CD14-positive monocyte (primary cell): ENCODE measurements around the gene SIRPB1. TPM values are rescaled to one million over a fixed set of nuclear protein-coding genes. Genes with fewer than 3 reads are reported as not detected.
"Not testable (repeated sequence)": the region's sequence is repeated elsewhere in the genome, so short reads cannot be mapped to it uniquely, and the experiment has no call there.

ENCODE experiments used
- DNase-seq, 3 donors: peaks; one replicate each; pipeline ENCODE4 v3.0.0-alpha.2; 2011 to 2022
- H2AFZ ChIP-seq: 2 replicates; pipeline ENCODE4 v1.6.0; 2012; ENCODE audit warnings: mild to moderate bottlenecking, low read depth, low read length, inconsistent platforms; ENCODE audit not compliant: insufficient read depth, poor library complexity, severe bottlenecking
- H3K27ac ChIP-seq, 2 donors: 1 replicate in 1 of 2; 2 replicates in 1 of 2; pipeline ENCODE4 v1.5.1; 2012 to 2013; ENCODE audit warnings: low read length in 2 of 2, control low read depth in 1 of 2, inconsistent platforms in 1 of 2, low read depth in 1 of 2, mild to moderate bottlenecking in 1 of 2
- H3K27me3 ChIP-seq, 2 donors: one replicate each; pipeline versions ENCODE4 v1.6.0 to v1.6.1; 2011 to 2013; ENCODE audit warnings: low read length in 2 of 2; ENCODE audit not compliant: control insufficient read depth in 2 of 2, insufficient read depth in 2 of 2
- H3K36me3 ChIP-seq, 2 donors: replicated peaks in 1 of 2; 1 replicate in 1 of 2; 2 replicates in 1 of 2; pipeline versions ENCODE4 v1.5.1 to v1.6.1; 2012 to 2013; ENCODE audit warnings: low read length in 2 of 2, control low read depth in 1 of 2, inconsistent platforms in 1 of 2, mild to moderate bottlenecking in 1 of 2; ENCODE audit not compliant: insufficient read depth in 2 of 2, control insufficient read depth in 1 of 2
- H3K4me1 ChIP-seq, 2 donors: 1 replicate in 1 of 2; 2 replicates in 1 of 2; pipeline versions ENCODE4 v1.5.1 to v1.6.1; 2012 to 2013; ENCODE audit warnings: low read length in 2 of 2, control low read depth in 1 of 2, inconsistent platforms in 1 of 2, mild to moderate bottlenecking in 1 of 2, moderate library complexity in 1 of 2; ENCODE audit not compliant: insufficient read depth in 2 of 2, control insufficient read depth in 1 of 2
- H3K4me2 ChIP-seq: replicated peaks from 2 replicates; pipeline ENCODE3; 2012; ENCODE audit warnings: low read length, moderate library complexity, mild to moderate bottlenecking; ENCODE audit not compliant: poor library complexity, severe bottlenecking; ENCODE audit errors: extremely low read depth
- H3K4me3 ChIP-seq, 3 experiments: fragments of 200-600 bp in 1 of 3; sonication (generic) in 1 of 3; replicated peaks in 1 of 3; 1 replicate in 2 of 3; 2 replicates in 1 of 3; pipeline ENCODE4 v1.5.1; 2011 to 2013; ENCODE audit warnings: low read length in 3 of 3, mild to moderate bottlenecking in 3 of 3, control low read depth in 2 of 3, low read depth in 2 of 3, inconsistent platforms in 1 of 3, moderate library complexity in 1 of 3
- H3K79me2 ChIP-seq: 2 replicates; pipeline ENCODE4 v1.6.0; 2012; ENCODE audit warnings: mild to moderate bottlenecking, control low read depth, inconsistent platforms, low read length, moderate library complexity; ENCODE audit not compliant: insufficient read depth
- H3K9ac ChIP-seq: 2 replicates; pipeline ENCODE4 v1.6.0; 2017; ENCODE audit warnings: low read length, mild to moderate bottlenecking; ENCODE audit not compliant: insufficient read depth, poor library complexity, severe bottlenecking
- H3K9me3 ChIP-seq, 2 donors: replicated peaks in 1 of 2; 1 replicate in 1 of 2; 2 replicates in 1 of 2; pipeline versions ENCODE4 v1.5.1 to v1.6.1; 2012 to 2013; ENCODE audit warnings: low read length in 2 of 2, control low read depth in 1 of 2; ENCODE audit not compliant: control insufficient read depth in 1 of 2, insufficient read depth in 1 of 2
- H4K20me1 ChIP-seq: 2 replicates; pipeline ENCODE4 v1.6.0; 2012; ENCODE audit warnings: mild to moderate bottlenecking, low read length, control low read depth, moderate library complexity; ENCODE audit not compliant: insufficient read depth
- H3K27ac Mint-ChIP-seq, 7 donors: one replicate each; pipeline ENCODE4 v1.8.0; 2020; ENCODE audit warnings: mild to moderate bottlenecking in 7 of 7, mixed read lengths in 7 of 7, moderate library complexity in 6 of 7, inconsistent platforms in 2 of 7
- H3K27me3 Mint-ChIP-seq, 3 donors: one replicate each; pipeline ENCODE4 v1.8.0; 2021 to 2022; ENCODE audit warnings: low read depth in 3 of 3, mild to moderate bottlenecking in 3 of 3, mixed read lengths in 3 of 3, moderate library complexity in 3 of 3, inconsistent platforms in 1 of 3
- H3K36me3 Mint-ChIP-seq, 2 donors: one replicate each; pipeline ENCODE4 v1.8.0; 2020; ENCODE audit warnings: mixed read lengths in 2 of 2, inconsistent platforms in 1 of 2, mild to moderate bottlenecking in 1 of 2
- H3K4me1 Mint-ChIP-seq: one replicate; pipeline ENCODE4 v1.8.0; 2020; ENCODE audit warnings: mild to moderate bottlenecking, mixed read lengths
- H3K4me3 Mint-ChIP-seq, 2 donors: one replicate each; pipeline ENCODE4 v1.8.0; 2020; ENCODE audit warnings: mild to moderate bottlenecking in 2 of 2, mixed read lengths in 2 of 2, moderate library complexity in 1 of 2
- H3K9me3 Mint-ChIP-seq, 7 donors: one replicate each; pipeline ENCODE4 v1.8.0; 2020 to 2022; ENCODE audit warnings: mixed read lengths in 7 of 7, mild to moderate bottlenecking in 6 of 7, moderate library complexity in 6 of 7, inconsistent platforms in 2 of 7
- CTCF ChIP-seq: fragments of 200-600 bp; IDR thresholded peaks from one replicate; pipeline ENCODE4 v1.8.0; 2022; ENCODE audit warnings: antibody characterized with exemption, mild to moderate bottlenecking
- WGBS: methylation state at CpG from one replicate; pipeline ENCODE4 v1.1.5; 2013; ENCODE audit warnings: missing lambda C conversion rate; ENCODE audit not compliant: insufficient coverage; 5-methylcytosine and 5-hydroxymethylcytosine counted together
- intact Hi-C, 2 donors: fragments of 100-400 bp; cut with micrococcal nuclease; formaldehyde crosslinking; loops; one replicate each; pipeline versions ENCODE4 v1.15.0 to v1.15.1; 2023
- polyA plus RNA-seq, 3 donors: library from polyadenylated mRNA; depleted of rRNA in 1 of 3; unstranded in 2 of 3; stranded (reverse) in 1 of 3; fragments of 300-500 nt in 2 of 3; fragments of >200 nt in 1 of 3; fragmentation: Illumina TruSeq in 2 of 3; gene quantifications; 1 replicate in 2 of 3; 2 replicates in 1 of 3; pipeline ENCODE4 v1.2.3, GENCODE V29; 2012 to 2021

Gene SIRPB1
- polyA plus RNA-seq, 3 donors, result 132 to 437 (median 137) TPM

GRCh38 chr20:1579488-1579887 is 40.3 kb downstream of the SIRPB1 start:
- peaks cover 39% of the 10 kb centered on the region for H3K4me1 Mint-ChIP-seq
- Histone ChIP-seq H4K20me1 (peaks cover 36% of the 10 kb centered on the region), H3K27ac (no peak overlapping the region), H3K79me2 (peaks cover 42% of the 10 kb centered on the region), H3K4me3 (no peak overlapping the region), H3K36me3 (peaks cover 27 to 32% of the 10 kb centered on the region in 2 donors), H3K4me2 (no peak overlapping the region), H3K27me3 (no peaks in the 10 kb centered on the region), H3K4me1 (peaks cover 17 to 33% of the 10 kb centered on the region in 2 donors), H3K9ac (no peak overlapping the region), H2AFZ (no peak overlapping the region), H3K9me3 (no peaks in the 10 kb centered on the region)
- H3K27me3 Mint-ChIP-seq, result no peaks in the 10 kb centered on the region
- WGBS, result 100% methylated on average over 1 of the region's 6 CpGs
- no peak for TF ChIP-seq CTCF
- H3K27ac Mint-ChIP-seq, result peak overlapping the region in 3 of 7 donors; percentile 26 to 89 (median 85)
- no peaks in the 10 kb centered on the region for H3K9me3 Mint-ChIP-seq
- peaks cover 39 to 69% of the 10 kb centered on the region in 2 donors for H3K36me3 Mint-ChIP-seq
- no peak for DNase-seq
- H3K4me3 Mint-ChIP-seq, result no peak overlapping the region
- intact Hi-C loops, result loop anchor here in 1 of 2 donors (2.0 kb wide), 1 partner anchor 35 kb away; no protein-coding TSS in a partner anchor

GRCh38 chr20:1577906-1578305 is 41.9 kb downstream of the SIRPB1 start:
- H3K4me1 Mint-ChIP-seq, result peaks cover 39% of the 10 kb centered on the region
- no peak overlapping the region for H2AFZ ChIP-seq
- H3K9me3 Mint-ChIP-seq, result no peaks in the 10 kb centered on the region
- H3K4me2 ChIP-seq, result no peak overlapping the region
- TF ChIP-seq CTCF, result no peak
- WGBS, result 100% methylated on average over 1 of the region's 4 CpGs
- no peaks in the 10 kb centered on the region for H3K27me3 Mint-ChIP-seq
- H3K4me1 ChIP-seq, result peaks cover 17 to 29% of the 10 kb centered on the region in 2 donors
- H3K36me3 ChIP-seq, result peaks cover 27 to 29% of the 10 kb centered on the region in 2 donors
- peak overlapping the region; percentile 70 to 89 (median 83) for H3K27ac Mint-ChIP-seq
- H3K36me3 Mint-ChIP-seq, result peaks cover 39 to 56% of the 10 kb centered on the region in 2 donors
- DNase-seq, result no peak
- intact Hi-C loops, result loop anchor here in 1 of 2 donors (2.0 kb wide), 1 partner anchor 37 kb away; no protein-coding TSS in a partner anchor
- no peak overlapping the region for H3K4me3 Mint-ChIP-seq
- peaks cover 36% of the 10 kb centered on the region for H4K20me1 ChIP-seq
- H3K27ac ChIP-seq, result peak overlapping the region; percentile 51 to 63
- H3K4me3 ChIP-seq, result no peak overlapping the region
- H3K27me3 ChIP-seq, result no peaks in the 10 kb centered on the region
- H3K79me2 ChIP-seq, result peaks cover 42% of the 10 kb centered on the region
- H3K9ac ChIP-seq, result no peak overlapping the region
- H3K9me3 ChIP-seq, result no peaks in the 10 kb centered on the region

GRCh38 chr20:1577313-1577712 is 42.5 kb downstream of the SIRPB1 start:
- H3K4me2 ChIP-seq, H3K4me3 Mint-ChIP-seq, H2AFZ ChIP-seq, H3K27me3 ChIP-seq, H3K9me3 ChIP-seq, intact Hi-C loops, H3K4me3 ChIP-seq, H3K9me3 Mint-ChIP-seq, H3K27me3 Mint-ChIP-seq, H3K9ac ChIP-seq: not testable (repeated sequence)
- Mint-ChIP-seq H3K27ac (peak overlapping the region; percentile 6 to 91 (median 85)), H3K4me1 (peaks cover 39% of the 10 kb centered on the region), H3K36me3 (peaks cover 39 to 53% of the 10 kb centered on the region in 2 donors)
- DNase-seq, result peak in 2 of 3 donors; percentile 0 to 49
- H4K20me1 ChIP-seq, result peaks cover 36% of the 10 kb centered on the region
- peaks cover 17 to 27% of the 10 kb centered on the region in 2 donors for H3K4me1 ChIP-seq
- peaks cover 42% of the 10 kb centered on the region for H3K79me2 ChIP-seq
- H3K36me3 ChIP-seq, result peaks cover 27 to 29% of the 10 kb centered on the region in 2 donors
- WGBS, result 0% methylated on average over 1 of the region's 2 CpGs
- H3K27ac ChIP-seq, result peak overlapping the region; percentile 51 to 63
